ENCODE measurements around the gene RAB34. TPM values are rescaled to one million over a fixed set of nuclear protein-coding genes. Genes with fewer than 3 reads are reported as not detected.

RAB34 gene
- total and polyA plus RNA-seq, 7 experiments from 2014 or later, result 11.0 to 50.2 (median 16.4) TPM

DNA sequence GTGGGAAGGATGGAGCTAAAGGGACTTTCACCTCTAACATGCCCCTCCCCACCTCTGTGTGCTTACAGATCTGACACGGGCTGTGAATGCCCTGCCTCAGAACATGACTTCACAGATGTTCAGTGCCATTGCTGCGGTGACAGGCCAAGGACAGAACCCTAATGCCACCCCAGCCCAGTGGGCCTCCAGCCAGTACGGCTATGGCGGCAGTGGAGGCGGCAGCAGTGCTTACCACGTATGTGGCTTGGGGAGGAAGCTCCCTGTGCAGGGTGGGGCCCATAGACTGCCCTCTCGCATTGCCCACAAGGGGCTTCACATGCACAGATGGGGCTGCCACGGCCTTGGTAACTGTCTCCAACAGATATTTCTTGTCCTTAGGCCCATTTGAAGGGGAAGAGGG is 17.4 kb downstream of the RAB34 start:
- Histone ChIP-seq H3K27me3 (ENCODE audit: control insufficient read depth in 2 of 2, insufficient read depth in 2 of 2, low read length in 2 of 2) (no peaks in the 10 kb centered on the region), H3K27ac (ENCODE audit: low read depth, low read length) (no peak overlapping the region), H3K9me3 (ENCODE audit: control insufficient read depth in 2 of 3, low read length in 3 of 3) (no peaks in the 10 kb centered on the region), H3K4me3 (ENCODE audit: low read length) (no peak overlapping the region), H3K4me1 (ENCODE audit: control insufficient read depth in 2 of 2, insufficient read depth in 2 of 2, low read length in 2 of 2) (no peaks in the 10 kb centered on the region), H3K36me3 (ENCODE audit: control insufficient read depth in 2 of 3, insufficient read depth in 3 of 3, low read length in 3 of 3) (peaks cover 25 to 96% (median 27%) of the 10 kb centered on the region in 3 experiments)
- no peak overlapping the region for H3K27ac Mint-ChIP-seq
- ChIA-PET POLR2A (no interaction called here), CTCF (no interaction called here)
- ATAC-seq (no peak), DNase-seq (no peak)
- no peaks in the 10 kb centered on the region for H3K9me3 Mint-ChIP-seq
- intact Hi-C loops (cut with micrococcal nuclease), result no loop called here
- H3K36me3 Mint-ChIP-seq, result peaks cover 18 to 46% (median 20%) of the 10 kb centered on the region in 5 donors
- H3K4me3 Mint-ChIP-seq, result no peak overlapping the region
- H3K27me3 Mint-ChIP-seq, result no peaks in the 10 kb centered on the region
- peaks cover 0 to 4% (median 0%) of the 10 kb centered on the region in 7 donors for H3K4me1 Mint-ChIP-seq

DNA sequence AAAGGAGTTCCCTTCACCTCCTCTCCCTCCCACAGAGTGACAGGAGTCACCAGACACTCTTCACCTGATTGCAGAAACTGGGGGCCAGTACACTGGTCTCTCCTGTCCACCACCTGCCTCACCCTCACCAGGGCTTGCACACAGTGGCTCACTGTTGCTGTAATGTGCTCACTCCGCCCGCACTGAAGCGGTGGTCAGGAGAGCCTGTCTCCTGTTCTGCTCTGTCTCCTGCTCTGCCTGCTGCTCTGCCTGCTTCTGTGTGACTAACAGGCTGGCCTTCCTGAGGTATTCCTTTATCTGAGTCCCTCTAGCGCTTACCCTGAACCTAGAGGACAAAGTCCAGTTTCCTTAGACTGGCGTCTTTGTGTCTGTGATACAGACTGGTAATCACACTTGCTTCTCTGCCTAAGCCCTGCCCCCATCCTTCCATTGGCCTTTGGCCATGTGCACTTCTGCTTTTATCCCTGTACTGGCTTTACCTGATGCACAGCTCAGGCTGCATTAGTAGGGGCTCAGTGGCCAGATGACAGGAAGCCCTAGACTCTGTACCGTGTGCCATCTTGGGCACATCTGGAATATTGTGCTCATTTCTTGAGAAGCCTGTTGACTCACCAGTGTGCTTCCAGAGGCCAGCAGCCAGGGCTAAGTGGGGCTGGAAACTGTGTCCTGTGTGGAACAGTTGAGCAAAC is 19.3 kb downstream of the RAB34 start:
- no peak overlapping the region for H3K4me3 Mint-ChIP-seq
- Histone ChIP-seq H3K9me3 (ENCODE audit: control insufficient read depth in 2 of 3, low read length in 3 of 3) (no peaks in the 10 kb centered on the region), H3K4me1 (ENCODE audit: control insufficient read depth in 2 of 2, insufficient read depth in 2 of 2, low read length in 2 of 2) (no peaks in the 10 kb centered on the region), H3K36me3 (ENCODE audit: control insufficient read depth in 2 of 3, insufficient read depth in 3 of 3, low read length in 3 of 3) (peaks cover 31 to 100% (median 38%) of the 10 kb centered on the region in 3 experiments), H3K4me3 (ENCODE audit: low read length) (no peak overlapping the region), H3K27ac (ENCODE audit: low read depth, low read length) (no peak overlapping the region), H3K27me3 (ENCODE audit: control insufficient read depth in 2 of 2, insufficient read depth in 2 of 2, low read length in 2 of 2) (no peaks in the 10 kb centered on the region)
- peaks cover 0 to 3% (median 0%) of the 10 kb centered on the region in 7 donors for H3K4me1 Mint-ChIP-seq
- peaks cover 14 to 59% (median 30%) of the 10 kb centered on the region in 5 donors for H3K36me3 Mint-ChIP-seq
- ChIA-PET CTCF (no interaction called here), POLR2A (interaction anchor here (1.0 to 2.7 kb wide), 2 partner anchors 14 to 209 kb away, joined by 3 to 9 read pairs; partner anchors contain the start of gene PROCA1)
- ATAC-seq, result no peak
- no peak for DNase-seq
- intact Hi-C loops (cut with micrococcal nuclease), result no loop called here
- H3K27me3 Mint-ChIP-seq, result no peaks in the 10 kb centered on the region
- peak overlapping the region in 3 of 9 donors; percentile 32 to 65 (median 47) for H3K27ac Mint-ChIP-seq
- no peaks in the 10 kb centered on the region for H3K9me3 Mint-ChIP-seq

DNA sequence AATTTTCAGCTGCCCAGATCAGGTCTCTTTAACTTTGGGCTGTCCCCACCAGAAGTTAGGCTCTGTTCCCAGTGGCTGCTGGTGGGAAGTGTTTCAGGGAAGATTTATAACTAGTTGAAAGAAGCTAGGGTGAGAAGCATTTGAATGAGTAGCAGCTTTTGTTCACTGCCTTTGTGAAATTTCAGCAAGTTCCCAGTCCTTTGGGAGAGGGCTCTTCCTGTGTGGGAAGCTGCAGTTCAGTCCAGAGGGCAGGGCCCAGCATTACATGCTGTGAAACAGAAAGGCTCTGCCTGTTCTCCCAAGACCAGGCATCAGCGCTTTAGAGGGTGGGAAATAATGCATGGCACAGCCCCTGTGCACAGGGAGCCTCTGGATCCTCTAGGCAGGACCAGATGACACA is 23.8 kb downstream of the RAB34 start:
- Histone ChIP-seq H3K4me3 (ENCODE audit: low read length) (no peak overlapping the region), H3K9me3 (ENCODE audit: control insufficient read depth in 2 of 3, low read length in 3 of 3) (no peaks in the 10 kb centered on the region), H3K36me3 (ENCODE audit: control insufficient read depth in 2 of 3, insufficient read depth in 3 of 3, low read length in 3 of 3) (peaks cover 42 to 90% (median 42%) of the 10 kb centered on the region in 3 experiments), H3K27ac (ENCODE audit: low read depth, low read length) (no peak overlapping the region), H3K27me3 (ENCODE audit: control insufficient read depth in 2 of 2, insufficient read depth in 2 of 2, low read length in 2 of 2) (no peaks in the 10 kb centered on the region), H3K4me1 (ENCODE audit: control insufficient read depth in 2 of 2, insufficient read depth in 2 of 2, low read length in 2 of 2) (no peaks in the 10 kb centered on the region)
- Mint-ChIP-seq H3K4me1 (no peaks in the 10 kb centered on the region), H3K27ac (no peak overlapping the region), H3K36me3 (peaks cover 4 to 58% (median 26%) of the 10 kb centered on the region in 5 donors), H3K9me3 (no peaks in the 10 kb centered on the region), H3K27me3 (no peaks in the 10 kb centered on the region), H3K4me3 (no peak overlapping the region)
- intact Hi-C loops (cut with micrococcal nuclease), result no loop called here
- POLR2A ChIA-PET, result no interaction called here
- no peak for DNase-seq
- CTCF ChIA-PET, result interaction anchor here (1.6 kb wide), 1 partner anchor 33 kb away, joined by 4 read pairs; the partner anchor contains the start of gene TLCD1
- no peak for ATAC-seq

DNA sequence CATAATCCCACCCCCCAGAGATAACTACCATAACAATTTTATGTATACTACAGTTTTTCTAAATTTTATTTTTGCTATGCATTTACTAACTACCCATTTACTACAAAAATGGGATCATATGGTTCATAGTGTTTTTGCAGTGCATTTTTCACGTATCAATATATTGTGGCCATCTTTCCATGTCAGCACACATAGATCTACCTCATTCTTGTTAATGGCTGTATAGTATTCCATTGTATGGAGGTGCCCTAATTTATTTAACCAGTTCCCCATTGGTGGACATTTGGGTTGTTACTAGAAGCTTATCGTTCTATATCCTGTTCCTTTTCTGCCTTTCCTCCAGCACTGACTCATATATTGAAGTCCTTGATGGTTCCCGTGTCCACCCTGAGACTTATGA is 28.7 kb downstream of the RAB34 start:
- H3K36me3 ChIP-seq (ENCODE audit: control insufficient read depth in 2 of 3, insufficient read depth in 3 of 3, low read length in 3 of 3), result peaks cover 50 to 89% (median 52%) of the 10 kb centered on the region in 3 experiments
- Mint-ChIP-seq H3K27ac (no peak overlapping the region), H3K36me3 (peaks cover 20 to 66% (median 39%) of the 10 kb centered on the region in 5 donors), H3K4me1 (no peaks in the 10 kb centered on the region), H3K27me3 (no peaks in the 10 kb centered on the region), H3K4me3 (no peak overlapping the region), H3K9me3 (no peaks in the 10 kb centered on the region)
- no peak overlapping the region for H3K27ac ChIP-seq (ENCODE audit: low read depth, low read length)
- H3K9me3 ChIP-seq (ENCODE audit: control insufficient read depth in 2 of 3, low read length in 3 of 3), result no peaks in the 10 kb centered on the region
- no peaks in the 10 kb centered on the region for H3K4me1 ChIP-seq (ENCODE audit: control insufficient read depth in 2 of 2, insufficient read depth in 2 of 2, low read length in 2 of 2)
- POLR2A ChIA-PET, result no interaction called here
- DNase-seq (no peak), ATAC-seq (no peak)
- intact Hi-C loops (cut with micrococcal nuclease), result no loop called here
- H3K27me3 ChIP-seq (ENCODE audit: control insufficient read depth in 2 of 2, insufficient read depth in 2 of 2, low read length in 2 of 2), result no peaks in the 10 kb centered on the region
- CTCF ChIA-PET, result no interaction called here
- no peak overlapping the region for H3K4me3 ChIP-seq (ENCODE audit: low read length)

DNA sequence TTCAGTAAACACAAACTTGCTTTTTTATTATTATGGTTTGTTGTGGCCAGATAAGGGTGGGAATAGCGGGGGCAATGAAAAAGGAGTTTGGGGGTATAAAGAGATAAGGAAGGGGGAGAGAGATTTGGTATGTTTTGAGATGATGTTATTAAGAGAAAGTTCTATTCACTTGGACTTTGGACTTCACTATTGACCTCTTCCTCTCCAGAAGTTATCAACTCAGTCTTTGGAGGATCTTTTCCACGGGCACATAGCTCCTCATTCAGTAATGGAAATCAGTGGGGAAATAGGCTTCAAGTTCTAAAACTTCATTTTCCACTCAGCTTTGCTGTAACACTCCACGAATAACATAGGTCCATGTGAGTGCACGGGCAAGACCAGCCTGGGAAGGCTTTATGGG is 29.2 kb downstream of the RAB34 start:
- Mint-ChIP-seq H3K36me3 (peaks cover 21 to 62% (median 40%) of the 10 kb centered on the region in 5 donors), H3K4me3 (no peak overlapping the region), H3K27ac (peak overlapping the region in 1 of 9 donors; percentile 29), H3K27me3 (no peaks in the 10 kb centered on the region), H3K9me3 (no peaks in the 10 kb centered on the region), H3K4me1 (no peaks in the 10 kb centered on the region)
- Histone ChIP-seq H3K9me3 (ENCODE audit: control insufficient read depth in 2 of 3, low read length in 3 of 3) (no peaks in the 10 kb centered on the region), H3K27ac (ENCODE audit: low read depth, low read length) (no peak overlapping the region), H3K27me3 (ENCODE audit: control insufficient read depth in 2 of 2, insufficient read depth in 2 of 2, low read length in 2 of 2) (no peaks in the 10 kb centered on the region), H3K36me3 (ENCODE audit: control insufficient read depth in 2 of 3, insufficient read depth in 3 of 3, low read length in 3 of 3) (peaks cover 45 to 88% (median 52%) of the 10 kb centered on the region in 3 experiments), H3K4me3 (ENCODE audit: low read length) (no peak overlapping the region), H3K4me1 (ENCODE audit: control insufficient read depth in 2 of 2, insufficient read depth in 2 of 2, low read length in 2 of 2) (no peaks in the 10 kb centered on the region)
- POLR2A ChIA-PET, result interaction anchor here (0.7 kb wide), 1 partner anchor 117 kb away, joined by 3 read pairs; the partner anchor contains the start of gene PIGS
- intact Hi-C loops (cut with micrococcal nuclease), result no loop called here
- ATAC-seq (no peak), DNase-seq (no peak)
- CTCF ChIA-PET, result no interaction called here

DNA sequence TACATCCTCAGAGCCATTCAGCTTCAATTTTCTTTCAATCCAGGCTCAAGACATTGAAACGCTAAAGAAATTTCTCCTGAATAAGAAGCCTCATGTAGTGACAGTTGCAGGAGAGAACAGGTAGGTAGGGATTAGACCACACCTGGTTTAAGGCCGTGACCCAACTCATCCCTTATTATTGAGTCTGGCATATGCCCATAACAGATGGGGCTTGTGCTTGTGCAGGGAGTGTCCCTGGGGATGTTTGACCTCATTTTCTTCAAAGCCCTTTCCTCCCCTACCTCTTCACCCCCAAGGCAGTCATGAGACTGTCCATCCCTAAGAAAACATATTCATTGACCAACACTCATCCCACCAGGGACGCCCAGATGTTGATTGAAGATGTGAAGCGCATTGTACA is 31.4 kb downstream of the RAB34 start:
- DNase-seq (no peak), ATAC-seq (no peak)
- Mint-ChIP-seq H3K4me3 (no peak overlapping the region), H3K27me3 (no peaks in the 10 kb centered on the region), H3K9me3 (no peaks in the 10 kb centered on the region), H3K36me3 (peaks cover 26 to 78% (median 45%) of the 10 kb centered on the region in 5 donors), H3K27ac (no peak overlapping the region), H3K4me1 (no peaks in the 10 kb centered on the region)
- Histone ChIP-seq H3K9me3 (ENCODE audit: control insufficient read depth in 2 of 3, low read length in 3 of 3) (no peaks in the 10 kb centered on the region), H3K36me3 (ENCODE audit: control insufficient read depth in 2 of 3, insufficient read depth in 3 of 3, low read length in 3 of 3) (peaks cover 54 to 98% (median 58%) of the 10 kb centered on the region in 3 experiments), H3K4me3 (ENCODE audit: low read length) (no peak overlapping the region), H3K27me3 (ENCODE audit: control insufficient read depth in 2 of 2, insufficient read depth in 2 of 2, low read length in 2 of 2) (no peaks in the 10 kb centered on the region), H3K27ac (ENCODE audit: low read depth, low read length) (no peak overlapping the region), H3K4me1 (ENCODE audit: control insufficient read depth in 2 of 2, insufficient read depth in 2 of 2, low read length in 2 of 2) (no peaks in the 10 kb centered on the region)
- ChIA-PET POLR2A (no interaction called here), CTCF (interaction anchor here (0.6 kb wide), 1 partner anchor 45 kb away, joined by 7 read pairs; no protein-coding TSS in a partner anchor)
- intact Hi-C loops (cut with micrococcal nuclease), result no loop called here

DNA sequence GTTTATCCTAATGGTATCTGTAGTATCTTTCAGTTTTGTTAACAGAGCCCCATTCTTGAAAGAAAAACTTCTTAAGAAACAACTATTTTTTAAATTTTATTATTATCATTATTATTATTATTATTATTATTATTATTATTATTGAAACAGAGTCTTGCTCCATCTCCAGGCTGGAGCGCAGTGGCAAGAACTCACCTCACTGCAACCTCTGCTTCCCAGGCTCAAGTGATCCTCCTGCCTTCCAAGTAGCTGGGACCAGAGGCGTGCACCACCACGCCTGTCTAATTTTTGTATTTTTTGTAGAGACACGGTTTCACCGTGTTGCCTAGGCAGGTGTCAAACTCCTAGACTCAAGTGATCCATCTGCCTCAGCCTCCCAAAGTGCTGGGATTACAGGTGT is 32.3 kb downstream of the RAB34 start:
- DNase-seq (no peak), ATAC-seq (no peak)
- Histone ChIP-seq H3K36me3 (ENCODE audit: control insufficient read depth in 2 of 3, insufficient read depth in 3 of 3, low read length in 3 of 3) (peaks cover 59 to 98% (median 60%) of the 10 kb centered on the region in 3 experiments), H3K4me1 (ENCODE audit: control insufficient read depth in 2 of 2, insufficient read depth in 2 of 2, low read length in 2 of 2) (no peaks in the 10 kb centered on the region), H3K9me3 (ENCODE audit: control insufficient read depth in 2 of 3, low read length in 3 of 3) (no peaks in the 10 kb centered on the region), H3K27ac (ENCODE audit: low read depth, low read length) (no peak overlapping the region), H3K4me3 (ENCODE audit: low read length) (no peak overlapping the region), H3K27me3 (ENCODE audit: control insufficient read depth in 2 of 2, insufficient read depth in 2 of 2, low read length in 2 of 2) (no peaks in the 10 kb centered on the region)
- Mint-ChIP-seq H3K9me3 (no peaks in the 10 kb centered on the region), H3K4me3 (no peak overlapping the region), H3K36me3 (peaks cover 26 to 79% (median 43%) of the 10 kb centered on the region in 5 donors), H3K4me1 (no peaks in the 10 kb centered on the region), H3K27ac (no peak overlapping the region), H3K27me3 (no peaks in the 10 kb centered on the region)
- ChIA-PET POLR2A (no interaction called here), CTCF (no interaction called here)
- intact Hi-C loops (cut with micrococcal nuclease), result no loop called here
